HG02763 (cell line): ENCODE measurements around the gene ANKS1B.
"Not testable (repeated sequence)": the region's sequence is repeated elsewhere in the genome, so short reads cannot be mapped to it uniquely, and the experiment has no call there.

Experiments used
- ATAC-seq: cut with Tn5 transposase; IDR thresholded peaks from one replicate; pipeline ENCODE4 v1.9.1; 2021; ENCODE audit warnings: mild to moderate bottlenecking, moderate library complexity; ENCODE audit not compliant: unreplicated experiment

ANKS1B gene

DNA sequence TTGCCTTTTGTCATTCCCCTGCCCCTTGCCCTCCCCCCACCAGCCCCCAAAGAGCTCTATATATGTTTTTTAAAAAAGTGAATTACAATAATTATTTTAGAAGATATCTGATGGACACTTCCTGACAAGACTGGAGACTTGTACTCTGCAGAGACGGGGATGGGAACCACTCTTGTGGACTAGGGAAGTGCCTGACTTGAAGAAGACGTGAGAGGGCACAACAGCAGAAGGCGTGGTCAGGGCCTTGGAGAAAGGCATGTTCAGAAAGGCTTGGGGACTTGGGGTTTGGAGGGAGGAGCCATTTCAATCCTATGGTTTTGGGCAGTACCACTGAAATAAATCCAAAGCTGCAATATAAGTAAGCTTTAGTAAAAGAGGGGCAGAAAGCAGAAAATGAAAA, 1184.9 kb downstream of the ANKS1B start:
- ATAC-seq, result no peak

DNA sequence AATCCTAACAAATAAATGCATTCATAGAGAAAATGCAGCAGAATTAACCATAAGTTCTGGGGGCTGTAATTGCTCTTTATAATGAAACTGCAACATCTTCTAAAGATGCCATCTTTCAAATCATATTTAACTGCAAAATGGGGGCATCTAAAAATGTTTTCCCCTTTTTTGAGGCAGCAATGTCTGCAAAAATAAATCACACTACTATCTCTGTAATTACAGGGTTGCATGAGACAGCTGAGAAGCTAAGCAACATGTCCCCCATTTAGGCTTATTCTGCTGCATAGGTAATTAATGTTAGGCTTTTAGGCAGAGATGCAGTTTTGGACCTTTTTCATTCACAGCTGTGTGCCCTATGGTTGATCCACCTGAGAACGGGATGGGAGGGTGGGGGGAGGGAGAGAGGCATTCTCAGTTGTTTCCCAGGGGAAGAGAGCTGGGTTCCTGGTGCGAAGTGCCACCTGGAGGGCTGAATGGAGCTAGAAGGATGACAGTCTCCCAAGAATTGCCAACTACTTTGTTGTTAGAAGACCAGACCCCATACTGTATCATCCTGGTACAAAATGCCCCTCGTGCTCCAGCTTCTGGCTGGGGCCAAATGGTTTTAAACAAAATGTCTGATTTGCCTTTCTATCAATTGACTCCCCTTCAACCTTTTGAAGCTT, 1185.5 kb downstream of the ANKS1B start:
- no peak for ATAC-seq

DNA sequence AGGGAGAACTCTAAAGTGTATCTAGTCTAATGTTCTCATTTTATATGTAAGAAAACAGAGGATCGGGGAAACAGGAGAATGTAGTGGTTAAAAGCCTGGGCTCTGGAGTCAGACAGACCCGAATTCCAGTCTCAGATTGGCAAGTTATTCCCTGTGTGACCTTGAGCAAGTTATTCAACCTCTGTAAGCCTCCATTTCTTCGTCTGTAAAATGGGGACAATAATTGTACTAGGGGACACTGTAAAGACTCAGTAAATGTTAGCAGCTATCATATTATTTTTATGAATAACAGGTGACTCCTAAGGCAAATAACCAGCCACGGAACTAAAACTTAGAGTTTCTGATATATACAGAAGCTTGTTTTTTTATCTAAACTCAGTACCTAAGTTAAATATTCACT, 1187.5 kb downstream of the ANKS1B start:
- ATAC-seq, result no peak

DNA sequence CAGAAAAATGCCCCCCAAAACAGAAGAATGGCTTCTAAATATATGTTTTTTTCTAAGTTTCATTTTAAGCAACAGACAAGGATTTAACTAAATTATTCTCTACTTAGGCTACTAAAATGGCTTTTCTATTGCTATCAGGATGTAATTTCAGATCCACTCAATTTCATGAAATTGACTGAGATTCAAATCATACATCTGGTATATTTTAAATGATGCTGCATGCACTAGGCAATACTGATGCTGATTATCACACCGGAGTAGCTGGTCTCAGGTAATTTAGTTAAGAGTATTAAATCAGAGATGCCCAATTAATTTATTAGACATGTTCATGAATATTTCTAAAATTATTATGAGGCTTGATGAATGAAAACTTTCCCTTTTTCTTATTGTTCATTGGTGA, 1188.0 kb downstream of the ANKS1B start:
- no peak for ATAC-seq

DNA sequence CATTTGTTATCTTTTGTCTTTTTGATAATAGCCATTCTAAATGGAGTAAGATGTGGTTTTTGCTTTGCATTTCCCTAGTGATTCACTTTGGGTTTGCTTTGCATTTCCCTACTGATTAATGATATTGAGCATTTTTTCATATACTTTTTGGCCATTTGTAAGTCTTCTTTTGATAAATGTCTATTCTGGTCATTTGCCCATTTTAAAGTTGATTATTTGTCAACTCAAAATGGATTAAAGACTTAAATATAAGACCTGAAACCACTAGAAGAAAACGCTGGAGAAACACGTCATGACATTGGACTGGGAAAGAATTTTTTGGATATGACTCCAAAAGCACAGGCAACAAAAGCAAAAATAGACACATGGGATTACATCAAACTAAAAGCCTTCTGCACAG, 1191.6 kb downstream of the ANKS1B start:
- no peak for ATAC-seq

DNA sequence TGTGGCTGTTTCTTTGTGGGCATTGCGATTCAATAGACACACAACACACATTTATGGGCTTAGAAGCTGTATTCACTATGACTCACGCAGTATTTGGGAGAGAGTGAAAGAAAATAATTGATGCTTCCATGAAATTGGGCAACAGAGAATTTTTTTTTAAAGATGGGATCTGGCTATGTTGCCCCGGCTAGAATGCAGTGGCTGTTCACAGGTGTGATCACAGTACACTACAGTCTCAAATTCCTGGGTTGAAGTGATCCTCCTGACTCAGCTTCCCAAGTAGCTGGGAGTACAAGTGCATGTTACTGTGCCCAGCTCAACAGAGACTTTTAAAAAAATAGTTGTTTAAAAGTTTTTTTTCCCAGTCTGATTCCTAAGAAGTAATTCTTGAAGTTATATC, 1193.3 kb downstream of the ANKS1B start:
- ATAC-seq, result no peak

DNA sequence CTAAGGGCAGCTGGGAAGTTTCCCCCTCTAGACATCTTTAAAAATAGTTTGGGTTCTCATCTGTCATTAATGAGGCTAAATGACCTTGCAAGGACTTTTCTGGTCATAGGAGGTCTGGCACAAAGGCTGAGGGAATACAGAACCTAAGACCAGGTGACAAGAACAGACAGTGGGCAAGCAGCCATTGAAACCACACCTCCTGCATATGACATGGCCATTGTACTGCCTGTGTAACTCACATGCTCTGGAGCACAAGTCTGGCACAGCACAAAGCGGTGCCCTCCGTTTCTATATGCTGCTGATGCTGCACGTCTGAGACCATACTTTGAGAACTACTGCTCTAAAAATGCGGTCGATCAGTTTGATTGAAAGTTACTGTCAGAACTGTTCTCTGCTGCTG, 1196.3 kb downstream of the ANKS1B start:
- ATAC-seq, result no peak

DNA sequence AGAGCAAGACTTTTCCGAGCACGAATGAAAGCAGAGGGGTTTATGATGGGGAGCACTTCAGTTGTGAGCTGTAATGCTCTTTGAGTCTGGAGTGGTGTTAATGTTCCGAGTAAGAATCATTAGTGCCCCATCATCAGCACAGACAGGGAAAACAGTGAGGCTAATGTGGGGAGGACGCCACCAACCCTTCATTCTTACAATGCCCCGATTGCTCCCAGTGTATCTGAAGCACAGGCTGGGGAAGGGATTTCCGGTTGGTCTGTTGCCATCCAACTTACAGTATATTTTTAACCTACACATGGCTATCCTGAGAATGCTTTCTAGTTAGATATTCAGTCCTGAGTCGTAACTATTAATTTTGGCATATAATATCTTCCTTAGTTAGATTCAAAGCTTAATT, 1198.1 kb downstream of the ANKS1B start:
- ATAC-seq, result no peak

DNA sequence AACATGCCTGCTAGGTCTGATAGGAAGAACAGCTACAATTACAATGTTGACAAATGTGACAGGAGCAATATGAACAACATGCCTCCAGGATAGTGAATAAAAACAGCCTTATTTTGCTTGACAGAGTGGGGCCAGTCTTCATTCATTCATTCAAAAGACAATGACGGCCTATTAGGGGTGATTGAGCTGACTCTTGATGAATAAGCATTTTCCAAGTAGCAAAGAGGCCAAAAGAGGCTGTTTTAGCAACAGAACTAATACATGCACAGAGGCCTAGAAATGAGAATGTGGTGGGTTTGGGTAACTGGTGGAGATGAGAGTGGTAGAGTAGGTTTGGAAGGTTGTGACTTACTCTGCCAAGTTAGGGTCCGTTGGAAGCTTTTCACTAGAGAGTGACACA, 1201.3 kb downstream of the ANKS1B start:
- ATAC-seq, result no peak

DNA sequence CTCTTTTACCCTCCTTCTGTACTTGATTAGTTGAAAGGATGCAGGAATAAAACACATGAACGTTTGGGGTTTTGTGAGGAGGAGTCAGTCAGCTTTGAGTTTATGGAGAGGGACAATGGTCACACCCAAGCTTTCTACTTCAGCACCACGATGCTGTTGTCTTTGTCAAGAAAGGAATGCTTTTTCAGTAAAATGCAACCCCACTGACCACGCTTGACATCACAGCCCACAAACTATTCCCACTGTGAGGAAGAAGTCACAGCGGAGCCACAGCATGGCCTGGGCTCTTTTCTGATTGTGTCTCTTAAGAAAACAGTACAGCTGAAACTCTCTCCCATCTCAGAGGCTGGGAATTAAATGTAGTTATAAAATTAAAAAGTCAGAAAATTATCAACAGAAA, 1204.5 kb downstream of the ANKS1B start:
- no peak for ATAC-seq

DNA sequence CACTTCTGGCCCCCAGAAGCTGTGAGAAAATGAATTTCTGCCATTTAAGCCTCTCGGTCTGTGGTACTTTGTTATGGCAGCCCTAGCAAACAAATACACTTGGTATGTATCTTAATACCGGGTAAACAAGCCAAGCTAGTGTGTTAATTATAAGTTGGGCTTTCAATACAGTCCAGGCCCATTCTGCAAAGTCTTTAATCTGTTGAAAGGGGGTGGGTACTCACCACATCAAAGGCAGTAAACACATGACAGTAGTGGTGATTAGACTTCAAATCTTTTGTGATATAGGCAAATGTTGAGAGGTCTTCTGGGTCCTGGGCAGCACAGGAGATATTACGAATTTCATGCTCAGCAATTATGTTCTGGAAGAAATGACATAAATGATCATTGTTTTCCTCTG, 1211.9 kb downstream of the ANKS1B start:
- ATAC-seq, result no peak

DNA sequence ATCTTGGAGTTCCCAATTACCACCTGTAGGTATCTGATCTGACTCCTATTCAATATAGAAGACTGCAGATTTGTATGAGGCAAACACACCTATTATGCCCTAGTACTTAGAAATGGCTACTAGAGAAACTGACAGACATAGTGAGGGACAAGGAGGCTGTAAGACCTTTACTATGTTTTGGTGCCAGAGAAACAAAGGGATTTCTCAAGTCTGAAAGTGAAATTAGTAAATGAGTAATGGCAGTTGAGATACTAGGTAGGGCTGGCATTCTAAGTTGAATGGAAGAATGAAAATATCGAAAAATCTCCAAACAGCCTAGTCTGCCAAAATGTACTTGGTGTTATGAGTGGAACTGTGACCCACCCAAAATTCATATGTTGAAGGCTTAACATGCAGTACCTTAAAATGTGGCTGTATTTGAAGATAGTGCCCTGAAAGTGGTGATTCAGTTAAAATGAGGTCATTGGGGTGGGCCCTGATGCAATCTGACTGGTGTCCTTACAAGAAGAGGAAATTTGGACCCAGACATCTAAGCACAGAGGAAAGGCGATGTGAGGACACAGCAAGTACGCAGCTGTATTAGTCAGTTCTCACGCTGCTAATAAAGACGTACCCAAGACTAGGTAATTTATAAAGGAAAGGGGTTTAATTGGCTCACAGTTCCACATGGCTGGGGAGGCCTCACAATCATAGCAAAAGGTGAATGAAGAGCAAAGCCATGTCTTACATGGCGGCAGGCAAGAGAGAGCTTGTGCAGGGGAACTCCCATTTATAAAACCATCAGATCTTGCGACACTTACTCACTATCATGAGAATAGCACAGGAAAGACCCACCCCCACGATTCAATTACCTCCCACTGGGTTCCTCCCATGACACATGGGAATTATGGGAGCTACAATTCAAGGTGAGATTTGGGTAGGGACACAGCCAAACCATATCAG, 1212.7 kb downstream of the ANKS1B start:
- ATAC-seq, result no peak

DNA sequence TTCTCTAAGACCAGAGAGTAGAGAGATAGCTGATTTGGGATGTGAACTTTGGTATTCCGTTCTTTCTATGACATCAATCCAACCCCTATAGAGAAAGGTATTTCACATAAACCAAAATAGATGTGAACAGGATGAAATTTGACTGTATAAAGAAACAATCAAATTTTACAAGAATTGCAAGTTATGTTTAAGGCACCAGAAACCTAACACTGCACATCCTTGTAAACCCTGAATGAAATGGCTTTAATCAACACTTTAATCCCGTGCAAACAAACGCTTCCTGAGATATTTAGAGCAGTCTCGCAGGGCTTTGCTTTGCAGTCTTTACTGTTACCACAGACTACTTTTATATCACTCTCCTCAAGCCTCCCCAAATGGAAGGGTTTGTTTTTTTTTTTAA, 1214.5 kb downstream of the ANKS1B start:
- no peak for ATAC-seq

DNA sequence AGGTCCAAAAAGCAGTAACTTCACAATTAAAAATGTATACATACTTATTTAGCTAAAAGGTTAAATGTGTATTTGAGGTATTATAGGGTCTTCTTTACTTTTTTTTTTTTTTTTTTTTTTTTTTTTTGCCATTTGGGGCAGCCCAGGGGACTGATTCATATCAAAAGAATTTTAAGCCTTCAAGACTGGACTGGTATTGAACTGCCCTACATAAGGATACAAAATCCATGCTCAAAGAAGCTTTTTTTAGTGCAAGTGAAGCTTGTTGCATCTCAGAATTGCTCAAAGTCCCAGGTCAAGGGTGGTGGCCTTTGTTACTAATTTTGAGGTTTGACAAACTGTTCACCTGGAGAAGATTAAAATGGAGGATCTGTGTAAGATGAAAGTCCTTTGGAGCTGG, 1215.7 kb downstream of the ANKS1B start:
- no peak for ATAC-seq

DNA sequence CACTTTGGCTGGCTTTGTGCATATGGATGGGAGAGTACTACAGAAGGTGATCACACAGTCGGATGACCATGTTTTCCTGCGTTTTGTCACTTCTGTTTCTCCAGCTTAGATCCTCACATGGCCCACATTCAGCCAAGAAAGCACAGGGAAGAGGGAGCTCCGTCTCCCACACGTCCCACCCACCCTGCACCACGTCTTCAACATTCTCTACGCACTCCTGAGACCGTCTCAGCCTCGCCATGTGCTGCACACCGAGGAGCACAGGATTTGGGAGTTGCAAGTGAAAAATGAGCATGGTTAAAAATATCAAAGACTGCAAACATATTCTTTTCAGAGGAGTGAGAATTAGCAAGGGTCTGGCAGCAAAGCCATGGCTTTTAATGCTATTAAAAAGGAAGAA, 1217.5 kb downstream of the ANKS1B start:
- no peak for ATAC-seq

DNA sequence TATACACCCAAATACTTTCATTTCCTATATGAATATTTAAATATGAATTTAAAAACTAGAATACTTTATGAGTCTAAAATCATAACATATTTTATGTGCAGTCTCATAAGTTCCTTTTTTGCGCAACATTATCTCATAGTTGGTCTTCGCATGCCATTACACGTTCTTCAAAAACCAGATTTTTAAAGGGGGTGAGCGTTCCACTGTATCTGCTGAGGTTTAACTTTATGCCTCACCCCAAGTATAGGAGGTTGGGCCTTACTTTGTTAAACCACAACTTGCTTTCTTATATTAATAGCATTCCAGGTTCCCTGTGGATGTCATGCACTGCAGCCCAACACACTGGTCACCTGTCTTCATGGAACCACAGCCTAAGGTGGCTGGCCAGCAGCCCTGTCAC, 1221.1 kb downstream of the ANKS1B start:
- no peak for ATAC-seq

DNA sequence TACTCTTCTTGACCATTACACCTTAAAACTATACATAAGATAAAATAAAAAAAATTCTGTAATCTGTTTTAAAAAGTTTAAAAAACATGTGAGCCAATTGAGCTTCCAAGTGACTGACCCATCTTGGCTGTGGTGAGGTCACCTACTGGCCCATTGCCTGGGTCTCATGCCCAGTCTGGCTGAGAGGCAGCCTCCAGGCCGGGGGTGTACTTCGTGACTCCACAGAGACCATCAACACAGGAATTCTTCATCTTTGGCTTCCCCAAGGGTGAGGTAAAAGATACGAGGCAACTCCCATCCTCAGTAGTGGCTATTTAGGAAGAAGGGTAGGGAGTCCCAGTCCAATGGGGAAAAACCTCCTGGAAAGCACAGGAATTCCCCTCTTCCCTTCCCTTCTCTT, 1226.4 kb downstream of the ANKS1B start:
- no peak for ATAC-seq

DNA sequence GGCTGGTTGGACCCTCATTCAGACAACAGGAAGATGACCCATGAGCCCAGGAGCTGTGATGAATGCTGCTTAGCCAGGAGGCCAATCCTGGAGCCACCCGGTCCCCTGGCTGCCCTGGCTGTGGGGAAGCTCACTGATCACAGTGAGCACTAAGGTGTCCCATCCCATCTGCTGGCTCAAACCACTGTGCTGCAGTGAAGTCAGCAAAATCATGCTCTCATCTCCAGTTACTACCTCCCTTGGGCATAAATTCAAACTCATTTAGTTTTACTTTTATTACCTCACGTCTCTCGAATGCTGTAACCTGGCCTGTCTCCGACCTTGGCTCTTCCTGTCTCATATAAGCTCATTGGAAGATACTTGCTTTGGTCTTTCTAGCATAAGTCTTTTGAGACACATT, 1227.3 kb downstream of the ANKS1B start:
- no peak for ATAC-seq

DNA sequence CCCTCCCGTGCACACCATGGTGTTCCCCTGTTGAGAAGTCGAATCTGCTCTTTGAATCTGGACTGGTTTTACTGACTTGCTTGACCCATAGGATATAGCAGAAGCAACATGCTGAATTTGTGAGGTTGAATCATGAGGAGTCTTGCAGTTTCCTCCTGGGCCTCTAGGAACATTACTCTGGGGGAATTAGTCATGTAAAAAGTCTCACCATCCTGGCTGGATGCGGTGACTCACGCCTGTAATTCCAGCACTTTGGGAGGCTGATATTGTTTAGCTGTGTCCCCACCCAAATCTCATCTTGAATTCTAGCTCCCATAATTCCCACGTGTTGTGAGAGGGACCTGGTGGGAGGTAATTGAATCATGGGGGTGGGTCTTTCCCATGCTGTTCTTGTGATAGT, 1228.9 kb downstream of the ANKS1B start:
- ATAC-seq, result not testable (repeated sequence)

DNA sequence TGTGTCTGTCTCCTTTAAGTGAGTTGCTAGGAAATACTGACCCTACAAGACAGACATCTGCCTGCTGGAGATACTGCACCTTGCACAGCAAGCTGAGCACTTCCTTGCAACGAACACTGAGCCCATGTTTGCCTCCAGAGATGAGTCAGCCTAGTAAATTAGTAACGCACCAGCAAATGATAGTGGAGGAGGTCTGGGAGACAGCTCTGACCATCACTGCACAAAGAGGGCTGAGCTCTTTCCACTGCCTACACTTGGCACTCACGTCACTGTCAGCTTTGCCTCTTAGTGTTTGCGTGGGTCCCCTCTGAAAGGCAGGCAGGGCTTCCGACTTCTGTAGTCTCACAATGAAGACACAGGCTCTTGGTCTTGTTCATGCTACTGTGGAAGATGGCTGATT, 1230.6 kb downstream of the ANKS1B start:
- ATAC-seq, result peak; percentile 99

DNA sequence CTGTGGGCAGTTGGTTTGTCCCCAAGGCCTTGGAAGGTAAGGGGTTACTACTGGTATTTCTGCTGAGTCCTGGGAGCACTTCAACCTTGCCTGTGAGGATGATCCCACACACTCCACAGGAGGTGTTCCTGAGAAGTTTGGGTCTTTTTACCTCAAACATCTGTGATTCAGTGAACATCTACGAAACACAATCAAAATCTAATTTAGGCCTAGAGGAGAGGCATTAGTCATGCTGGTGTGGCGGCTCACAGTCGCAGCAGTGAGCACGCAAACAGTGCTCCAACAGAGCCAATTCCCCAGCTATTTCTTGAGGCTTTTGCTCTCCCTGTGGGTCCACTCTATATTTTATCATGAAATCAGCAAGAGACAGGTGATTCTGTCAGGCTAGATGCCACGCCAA, 1232.0 kb downstream of the ANKS1B start:
- ATAC-seq, result no peak

DNA sequence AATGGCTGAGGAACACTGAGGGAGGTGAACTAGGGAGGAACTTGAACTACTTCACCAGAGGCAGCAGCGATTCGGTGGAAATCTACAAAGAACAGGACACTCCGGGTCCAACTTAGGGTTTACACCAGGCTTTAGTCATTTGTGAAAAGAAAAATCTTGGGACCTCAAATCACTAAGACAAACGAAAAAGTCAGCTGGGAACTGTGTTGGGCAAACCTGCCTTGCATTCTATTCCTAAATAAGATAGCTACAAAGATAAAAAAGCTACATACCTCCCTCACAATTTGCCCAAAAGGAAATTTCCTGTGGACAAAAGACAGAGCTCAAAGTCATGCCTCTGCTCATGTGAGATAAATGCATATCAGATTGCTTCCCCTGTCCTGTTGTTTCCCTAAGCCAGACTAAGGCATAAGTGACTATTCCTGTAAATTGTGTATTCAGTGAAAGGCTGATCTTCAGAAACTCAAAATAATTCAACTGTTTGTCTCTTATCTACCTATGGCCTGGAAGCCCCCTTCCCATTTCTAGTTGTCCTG, 1233.1 kb downstream of the ANKS1B start:
- no peak for ATAC-seq
